HepG2 (cell line): ENCODE results near the gene DCST2. TPM values are rescaled to one million over a fixed set of nuclear protein-coding genes. Genes with fewer than 3 reads are reported as not detected.

ENCODE experiments used
- E2F5 ChIP-seq: sonication (generic); formaldehyde crosslinking; conservative IDR thresholded peaks from 2 replicates; pipeline ENCODE4 v1.4.0; 2020; ENCODE audit warnings: missing genetic modification reagents
- HNF4G ChIP-seq, 2 experiments: sonication (generic) in 1 of 2; formaldehyde crosslinking in 1 of 2; IDR thresholded peaks; 2 replicates each; pipeline versions ENCODE4 v1.4.0 to v1.6.1; 2011 to 2020; ENCODE audit warnings: borderline replicate concordance in 2 of 2, low read depth in 2 of 2, mild to moderate bottlenecking in 2 of 2, low read length in 1 of 2, missing genetic modification reagents in 1 of 2, moderate library complexity in 1 of 2
- HOXD1 ChIP-seq: sonication (generic); formaldehyde crosslinking; IDR thresholded peaks from 2 replicates; pipeline ENCODE4 v1.5.0; 2020; ENCODE audit warnings: missing genetic modification reagents
- IRF2 ChIP-seq: IDR thresholded peaks from 2 replicates; pipeline ENCODE4 v1.6.1; 2018; ENCODE audit warnings: missing genetic modification reagents, missing compliant biosample characterization
- MIER2 ChIP-seq: IDR thresholded peaks from 2 replicates; pipeline ENCODE4 v1.6.1; 2016; ENCODE audit warnings: missing biosample characterization, missing genetic modification reagents
- NCOA1 ChIP-seq: sonication (generic); formaldehyde crosslinking; IDR thresholded peaks from 2 replicates; pipeline ENCODE4 v1.9.0; 2021; ENCODE audit warnings: missing genetic modification reagents
- PAF1 ChIP-seq: IDR thresholded peaks from 2 replicates; pipeline ENCODE4 v1.6.1; 2016; ENCODE audit warnings: missing genetic modification reagents, missing compliant biosample characterization
- PRPF4 ChIP-seq: fragments of 200-400 bp; formaldehyde crosslinking; IDR thresholded peaks from 2 replicates; pipeline ENCODE4 v1.6.1; 2016; ENCODE audit warnings: low read length, low read depth; ENCODE audit not compliant: poor library complexity, severe bottlenecking
- SP5 ChIP-seq: IDR thresholded peaks from 2 replicates; pipeline ENCODE4 v1.6.1; 2016; ENCODE audit warnings: low read depth, borderline replicate concordance
- TCF7L2 ChIP-seq: IDR thresholded peaks from 2 replicates; pipeline ENCODE4 v1.6.1; 2011; ENCODE audit warnings: mild to moderate bottlenecking, low read depth, low read length, moderate library complexity
- ZNF138 ChIP-seq: sonication (generic); formaldehyde crosslinking; IDR thresholded peaks from 2 replicates; pipeline ENCODE4 v1.5.0; 2020; ENCODE audit warnings: mild to moderate bottlenecking, low read depth, missing genetic modification reagents
- ZNF3 ChIP-seq: IDR thresholded peaks from 2 replicates; pipeline ENCODE4 v1.7.0; 2017; ENCODE audit warnings: inconsistent platforms
- ZNF382 ChIP-seq: sonication (generic); formaldehyde crosslinking; IDR thresholded peaks from 2 replicates; pipeline ENCODE4 v1.5.0; 2020; ENCODE audit warnings: missing genetic modification reagents, mild to moderate bottlenecking, borderline replicate concordance
- ZNF510 ChIP-seq: sonication (generic); formaldehyde crosslinking; IDR thresholded peaks from 2 replicates; pipeline ENCODE4 v1.4.0; 2020; ENCODE audit warnings: low read depth, mild to moderate bottlenecking, missing genetic modification reagents
- ZNF605 ChIP-seq: sonication (generic); formaldehyde crosslinking; IDR thresholded peaks from 2 replicates; pipeline ENCODE4 v1.8.0; 2022; ENCODE audit warnings: mild to moderate bottlenecking, missing genetic modification reagents
- ZNF607 ChIP-seq: sonication (generic); formaldehyde crosslinking; IDR thresholded peaks from 2 replicates; pipeline ENCODE4 v1.5.1; 2020; ENCODE audit warnings: missing genetic modification reagents, mild to moderate bottlenecking, borderline replicate concordance
- ZNF609 ChIP-seq: sonication (generic); formaldehyde crosslinking; IDR thresholded peaks from 2 replicates; pipeline ENCODE4 v1.4.0; 2020; ENCODE audit warnings: mild to moderate bottlenecking, missing genetic modification reagents, borderline replicate concordance
- ZNF614 ChIP-seq: IDR thresholded peaks from 2 replicates; pipeline ENCODE4 v1.6.1; 2018; ENCODE audit warnings: missing biosample characterization, missing genetic modification reagents, inconsistent platforms, borderline replicate concordance
- polyA plus RNA-seq, 8 experiments: library from polyadenylated mRNA; depleted of rRNA in 3 of 8; stranded (reverse) in 7 of 8; unstranded in 1 of 8; fragments of >200 nt; fragmentation: Illumina TruSeq in 4 of 8; extraction: Trizol in 4 of 8; gene quantifications; 2 replicates each; pipeline versions ENCODE4 v1.2.1 to v1.2.3, GENCODE V29; 2011 to 2016; ENCODE audit warnings: low read depth in 4 of 8, missing spikeins in 1 of 8, mixed read lengths in 1 of 8; ENCODE audit not compliant: insufficient read depth in 1 of 8
- total RNA-seq, 5 experiments: library from RNA; depleted of rRNA; stranded (reverse); fragments of >200 nt; fragmentation: Illumina TruSeq; extraction: Trizol; gene quantifications; 2 replicates each; pipeline ENCODE4 v1.2.3, GENCODE V29; 2016; ENCODE audit warnings: low read depth in 1 of 5
- TF ChIP-seq, protein P1 (sequence below): sonication (generic); formaldehyde crosslinking; IDR thresholded peaks from 2 replicates; pipeline ENCODE4 v1.5.0; 2020; ENCODE audit warnings: mild to moderate bottlenecking, missing genetic modification reagents, moderate library complexity

Gene DCST2
- total and polyA plus RNA-seq, 2 of the 13 experiments (the other 11 are each of a cell fraction or from before 2014, with no cell fraction given) = 0.74 TPM; not detected in 1

DNA sequence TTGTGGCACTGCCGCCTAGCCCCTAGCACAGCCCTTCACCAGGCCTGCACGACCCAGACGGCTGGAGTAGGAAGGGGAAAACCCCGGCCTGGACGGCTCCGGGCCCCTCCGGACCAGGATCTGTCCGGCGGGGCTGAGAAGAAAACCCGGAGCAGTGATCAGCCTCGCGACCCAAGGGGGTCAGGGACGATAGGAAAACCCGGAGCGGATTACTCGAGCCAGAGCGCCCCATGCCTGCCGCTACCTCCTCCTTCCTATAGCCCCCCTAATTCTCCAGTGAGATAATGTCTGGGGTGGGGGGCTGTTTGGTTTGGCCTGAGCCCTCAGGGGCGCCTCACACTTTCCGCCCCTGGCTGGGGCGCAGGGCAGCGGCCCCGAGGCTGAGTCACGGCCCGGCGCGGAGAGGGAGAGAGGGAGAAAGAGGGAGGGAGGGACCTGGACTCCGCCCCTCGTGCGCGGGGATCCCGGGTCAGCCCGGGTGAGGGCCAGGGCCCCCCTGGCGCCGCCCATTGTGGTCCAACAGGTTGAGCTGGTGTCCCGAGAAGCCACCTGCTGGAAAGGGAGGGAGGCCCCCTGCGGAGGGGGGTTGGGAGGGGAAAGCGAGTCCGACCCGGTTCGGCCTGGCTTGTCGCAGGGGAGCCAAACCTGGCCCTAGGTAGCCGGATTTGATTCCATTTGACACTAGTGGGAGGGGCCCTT lies 32.7 kb downstream of the DCST2 start (continued):
- peak; percentile 82; the same call in 1 of the 2 replicates for TF ChIP-seq ZNF609
- no peak for TF ChIP-seq ZNF3
- TF ChIP-seq ZNF605 = no peak
- TF ChIP-seq, protein P1, sequence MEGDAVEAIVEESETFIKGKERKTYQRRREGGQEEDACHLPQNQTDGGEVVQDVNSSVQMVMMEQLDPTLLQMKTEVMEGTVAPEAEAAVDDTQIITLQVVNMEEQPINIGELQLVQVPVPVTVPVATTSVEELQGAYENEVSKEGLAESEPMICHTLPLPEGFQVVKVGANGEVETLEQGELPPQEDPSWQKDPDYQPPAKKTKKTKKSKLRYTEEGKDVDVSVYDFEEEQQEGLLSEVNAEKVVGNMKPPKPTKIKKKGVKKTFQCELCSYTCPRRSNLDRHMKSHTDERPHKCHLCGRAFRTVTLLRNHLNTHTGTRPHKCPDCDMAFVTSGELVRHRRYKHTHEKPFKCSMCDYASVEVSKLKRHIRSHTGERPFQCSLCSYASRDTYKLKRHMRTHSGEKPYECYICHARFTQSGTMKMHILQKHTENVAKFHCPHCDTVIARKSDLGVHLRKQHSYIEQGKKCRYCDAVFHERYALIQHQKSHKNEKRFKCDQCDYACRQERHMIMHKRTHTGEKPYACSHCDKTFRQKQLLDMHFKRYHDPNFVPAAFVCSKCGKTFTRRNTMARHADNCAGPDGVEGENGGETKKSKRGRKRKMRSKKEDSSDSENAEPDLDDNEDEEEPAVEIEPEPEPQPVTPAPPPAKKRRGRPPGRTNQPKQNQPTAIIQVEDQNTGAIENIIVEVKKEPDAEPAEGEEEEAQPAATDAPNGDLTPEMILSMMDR (CRISPR knock-in tag) = peak; percentile 58
- TF ChIP-seq ZNF382 (CRISPR knock-in tag) = no peak
- no peak for TF ChIP-seq HOXD1 (CRISPR knock-in tag)
- TF ChIP-seq ZNF607 (CRISPR knock-in tag) = no peak; the same call in 1 of the 2 replicates
- TF ChIP-seq ZNF138 = no peak
- no peak for TF ChIP-seq PRPF4
- TF ChIP-seq IRF2 (CRISPR knock-in tag) = no peak
- TF ChIP-seq ZNF614 (CRISPR knock-in tag) = peak; percentile 85; the same call in 1 of the 2 replicates
- TF ChIP-seq NCOA1 (CRISPR knock-in tag) = peak; percentile 98
- peak; percentile 16; the same call in 1 of the 2 replicates for TF ChIP-seq E2F5 (CRISPR knock-in tag)
- no peak for TF ChIP-seq PAF1 (CRISPR knock-in tag)
- no peak for TF ChIP-seq TCF7L2
- no peak; the same call in 1 of the 2 replicates for TF ChIP-seq MIER2 (CRISPR knock-in tag)
- peak; percentile 46; the same call in 1 of the 2 replicates for TF ChIP-seq HNF4G (IDR thresholded peaks at IDR 0.05; ENCODE audit: borderline replicate concordance, low read depth, low read length)
- TF ChIP-seq HNF4G (CRISPR knock-in tag; IDR thresholded peaks at IDR 0.05; ENCODE audit: borderline replicate concordance, low read depth) = peak; percentile 25; the same call in 1 of the 2 replicates
- TF ChIP-seq SP5 (CRISPR knock-in tag) = peak; percentile 96
- no peak for TF ChIP-seq ZNF510 (CRISPR knock-in tag)
